ENCODE results near the gene NSMF. TPM values are rescaled to one million over a fixed set of nuclear protein-coding genes. Genes with fewer than 3 reads are reported as not detected.
"Not testable (repeated sequence)": the region's sequence is repeated elsewhere in the genome, so short reads cannot be mapped to it uniquely, and the experiment has no call there.

NSMF gene
- total RNA-seq, 2 donors from 2014 or later: 12.0 to 61.3 TPM

DNA sequence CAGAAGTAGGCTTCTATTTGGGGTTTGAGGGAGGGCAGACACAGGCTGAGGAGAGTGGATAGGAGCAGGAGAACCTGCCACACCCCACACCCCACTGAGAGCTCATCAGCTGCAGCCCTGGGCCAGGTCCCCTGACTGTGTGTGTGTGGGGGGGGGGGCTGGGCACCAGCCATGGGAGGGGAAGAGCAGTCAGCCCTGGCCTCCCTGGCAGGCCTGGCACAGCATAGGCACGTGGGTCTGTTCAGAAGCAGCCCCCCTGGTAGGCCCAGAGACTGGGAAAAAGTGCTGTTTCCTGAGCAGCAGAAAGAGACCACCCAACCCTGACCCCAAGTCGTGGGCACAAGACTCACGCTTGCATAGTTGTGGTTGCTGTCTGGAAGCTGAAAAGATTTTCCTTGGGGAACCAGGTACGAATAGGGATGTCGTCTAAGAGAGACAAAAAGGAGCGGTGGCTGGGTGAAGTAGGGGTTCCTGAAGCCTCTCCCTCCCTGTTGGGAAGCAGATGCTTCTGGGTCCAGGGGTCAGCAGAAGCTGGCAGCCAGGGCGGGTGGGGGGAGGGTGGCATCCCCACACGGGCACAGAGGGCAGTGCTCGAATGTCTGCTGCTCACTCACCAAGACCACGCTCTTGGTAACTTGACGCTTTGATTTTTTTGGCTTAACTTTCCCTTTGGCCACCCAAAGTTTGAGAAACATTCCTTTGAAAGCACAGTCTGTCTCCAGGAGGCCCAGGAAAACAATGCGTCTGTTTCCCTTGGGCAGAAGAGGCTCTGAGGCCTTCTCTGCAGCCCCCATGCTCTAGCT, 2.9 kb downstream of the NSMF start:
- Mint-ChIP-seq H3K9me3 (no peaks in the 10 kb centered on the region), H3K27ac (no peak overlapping the region), H3K36me3 (no peaks in the 10 kb centered on the region)
- peak; percentile 1 to 48 for DNase-seq (ENCODE audit: low spot score in 2 of 2)
- no peak for ATAC-seq

DNA sequence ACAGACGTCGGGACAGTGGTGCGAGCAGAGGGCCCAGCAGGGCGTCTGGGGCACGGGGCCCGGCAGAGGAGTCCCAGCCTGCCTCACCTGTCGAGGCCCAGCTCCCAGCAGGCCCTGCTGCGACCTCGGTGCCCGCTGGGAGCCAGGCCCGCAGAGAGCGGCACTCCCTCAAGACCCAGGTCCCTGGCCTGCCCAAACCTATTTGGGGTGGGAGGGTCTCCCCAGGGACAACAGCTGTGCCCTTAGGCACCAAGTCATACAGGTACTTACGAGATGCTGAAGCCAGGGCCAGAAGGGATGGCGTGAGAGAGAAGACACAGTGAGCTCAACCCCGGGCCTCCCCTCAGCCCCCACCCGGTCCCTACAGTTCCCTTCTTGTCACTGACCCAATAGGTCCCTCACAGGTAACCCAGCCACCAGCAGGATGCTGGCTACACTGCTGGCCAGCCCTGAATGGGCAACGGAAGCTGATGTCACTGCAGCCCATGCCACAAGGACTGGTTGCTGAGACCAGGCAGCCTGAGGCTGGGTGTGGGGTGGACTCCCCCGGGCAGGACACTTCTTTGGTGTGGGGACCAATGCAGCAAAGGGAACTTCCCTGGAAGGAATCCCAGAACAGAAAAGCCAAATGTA, 3.7 kb downstream of the NSMF start:
- no peaks in the 10 kb centered on the region for H3K36me3 Mint-ChIP-seq
- no peak for ATAC-seq
- peak; percentile 12 to 56 for DNase-seq (ENCODE audit: low spot score in 2 of 2)
- no peak overlapping the region for H3K27ac Mint-ChIP-seq
- H3K9me3 Mint-ChIP-seq: no peaks in the 10 kb centered on the region

GRCh38 chr9:137454597-137455358, 4.4 kb downstream of the NSMF start:
- no peaks in the 10 kb centered on the region for H3K36me3 Mint-ChIP-seq
- no peak overlapping the region for H3K27ac Mint-ChIP-seq
- ATAC-seq (no peak), DNase-seq (ENCODE audit: low spot score in 2 of 2) (peak; percentile 7 to 56)
- no peaks in the 10 kb centered on the region for H3K9me3 Mint-ChIP-seq

GRCh38 chr9:137454145-137454596, 5.0 kb downstream of the NSMF start:
- H3K27ac Mint-ChIP-seq: no peak overlapping the region
- no peaks in the 10 kb centered on the region for H3K36me3 Mint-ChIP-seq
- ATAC-seq (peak; percentile 15 to 52), DNase-seq (ENCODE audit: low spot score in 2 of 2) (peak; percentile 59 to 61)
- H3K9me3 Mint-ChIP-seq: no peaks in the 10 kb centered on the region

GRCh38 chr9:137453643-137454081, 5.5 kb downstream of the NSMF start:
- ATAC-seq: peak; percentile 58 to 85
- peak; percentile 59 to 72 for DNase-seq (ENCODE audit: low spot score in 2 of 2)
- no peaks in the 10 kb centered on the region for H3K36me3 Mint-ChIP-seq
- H3K9me3 Mint-ChIP-seq: no peaks in the 10 kb centered on the region
- H3K27ac Mint-ChIP-seq: no peak overlapping the region

DNA sequence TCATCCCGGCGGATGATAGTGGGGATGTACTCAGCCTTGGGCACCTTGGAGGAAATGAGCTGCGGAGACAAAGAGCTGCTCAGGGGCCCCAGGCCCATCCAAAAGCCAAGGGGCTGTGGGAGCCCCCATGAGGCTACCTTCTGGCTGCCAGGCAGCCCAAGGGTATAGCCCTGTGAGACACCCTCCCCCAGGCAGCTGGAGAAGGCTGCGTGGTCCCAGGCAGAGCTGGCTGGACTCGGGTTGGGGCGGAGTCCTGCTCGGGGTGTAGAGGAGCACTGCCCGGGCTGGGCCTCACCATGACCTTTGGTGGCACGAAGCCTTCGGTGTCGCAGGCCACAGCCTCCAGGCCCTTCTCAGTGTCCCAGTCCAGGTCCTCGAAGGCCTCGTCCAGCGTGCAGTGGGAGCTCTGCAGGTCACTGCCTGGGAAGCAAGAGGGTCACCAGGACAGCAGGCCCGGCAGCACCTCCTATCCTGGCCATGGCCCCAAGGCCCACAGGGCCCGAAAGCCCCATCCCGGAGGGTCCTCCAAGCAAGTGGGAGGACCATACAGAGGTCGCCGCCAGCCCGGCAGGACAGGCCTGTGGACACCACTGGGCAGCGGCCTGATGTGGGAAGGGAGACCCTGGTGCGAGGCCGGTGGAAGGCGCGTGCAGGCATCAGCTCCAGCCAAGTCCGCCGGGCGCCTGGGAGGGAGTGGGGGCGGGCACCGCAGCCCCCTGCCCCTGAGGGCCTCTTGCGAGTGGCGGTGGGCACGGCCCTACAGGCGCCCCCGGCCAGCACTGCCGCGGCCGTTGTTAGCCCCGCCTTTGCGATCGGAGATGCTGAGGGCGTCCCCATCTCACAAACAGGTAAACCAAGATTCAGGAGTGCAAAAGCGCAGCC, 6.1 kb downstream of the NSMF start:
- ATAC-seq: no peak

DNA sequence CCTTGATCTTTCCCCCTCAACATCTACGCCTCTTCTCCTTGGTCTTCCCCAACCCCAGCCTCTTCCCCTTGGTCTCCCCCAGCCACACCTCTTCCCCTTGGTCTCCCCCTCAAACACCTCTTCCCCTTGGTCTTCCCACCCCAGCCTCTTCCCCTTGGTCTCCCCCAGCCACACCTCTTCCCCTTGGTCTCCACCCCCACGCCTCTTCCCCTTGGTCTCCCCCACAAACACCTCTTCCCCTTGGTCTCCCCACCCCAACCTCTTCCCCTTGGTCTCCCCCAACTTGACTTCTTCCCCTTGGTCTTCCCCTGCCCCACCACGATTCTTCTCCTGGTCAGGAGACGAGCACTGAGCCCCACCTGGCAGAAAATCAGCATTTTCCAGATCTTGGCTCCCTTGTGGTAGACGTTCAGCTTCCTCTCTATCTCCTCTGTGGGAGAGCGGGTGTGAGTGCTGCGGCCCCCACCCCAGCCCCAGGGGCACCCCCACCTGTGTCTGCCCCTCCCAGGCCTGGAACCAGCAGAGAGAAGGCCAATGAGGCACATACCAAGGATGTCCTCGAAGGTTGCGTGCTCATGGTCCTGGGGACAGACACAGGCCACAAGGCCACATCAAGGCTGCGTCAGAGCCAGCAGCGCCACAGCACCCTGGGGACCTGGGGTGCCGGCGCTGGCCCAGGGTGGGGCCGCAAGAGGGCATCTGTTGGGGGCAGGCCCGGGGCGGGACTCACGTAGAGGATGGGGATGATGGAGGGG, 7.0 kb downstream of the NSMF start:
- ATAC-seq (no peak), DNase-seq (ENCODE audit: low spot score in 2 of 2) (peak in 1 of 2 donors; percentile 55)
- no peaks in the 10 kb centered on the region for H3K36me3 Mint-ChIP-seq
- H3K27ac Mint-ChIP-seq: no peak overlapping the region
- H3K9me3 Mint-ChIP-seq: no peaks in the 10 kb centered on the region

More for the DNA sequence above, 6.1 kb downstream of the NSMF start:
- no peaks in the 10 kb centered on the region for H3K36me3 Mint-ChIP-seq
- peak; percentile 3 to 58 for DNase-seq (ENCODE audit: low spot score in 2 of 2)
- H3K27ac Mint-ChIP-seq: no peak overlapping the region
- H3K9me3 Mint-ChIP-seq: no peaks in the 10 kb centered on the region

DNA sequence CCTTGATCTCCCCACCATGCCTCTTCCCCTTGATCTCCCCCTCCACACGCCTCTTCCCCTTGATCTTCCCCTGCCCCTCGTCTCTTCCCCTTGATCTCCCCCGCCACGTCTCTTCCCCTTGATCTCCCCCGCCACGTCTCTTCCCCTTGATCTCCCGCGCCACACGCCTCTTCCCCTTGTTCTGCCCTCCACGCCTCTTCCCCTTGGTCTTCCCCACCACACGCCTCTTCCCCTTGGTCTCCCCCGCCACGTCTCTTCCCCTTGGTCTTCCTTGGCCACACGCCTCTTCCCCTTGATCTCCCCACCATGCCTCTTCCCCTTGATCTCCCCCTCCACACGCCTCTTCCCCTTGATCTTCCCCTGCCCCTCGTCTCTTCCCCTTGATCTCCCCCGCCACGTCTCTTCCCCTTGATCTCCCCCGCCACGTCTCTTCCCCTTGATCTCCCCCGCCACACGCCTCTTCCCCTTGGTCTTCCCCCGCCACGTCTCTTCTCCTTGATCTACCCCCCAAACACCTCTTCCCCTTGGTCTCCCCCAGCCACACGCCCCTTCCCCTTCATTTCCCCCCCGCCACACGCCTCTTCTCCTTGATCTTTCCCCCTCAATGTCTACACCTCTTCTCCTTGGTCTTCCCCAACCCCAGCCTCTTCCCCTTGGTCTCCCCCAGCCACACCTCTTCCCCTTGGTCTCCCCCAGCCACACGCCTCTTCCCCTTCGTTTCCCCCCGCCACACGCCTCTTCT, 7.7 kb downstream of the NSMF start:
- not testable (repeated sequence) for H3K36me3 Mint-ChIP-seq; H3K27ac Mint-ChIP-seq; DNase-seq (ENCODE audit: low spot score in 2 of 2); ATAC-seq; H3K9me3 Mint-ChIP-seq

DNA sequence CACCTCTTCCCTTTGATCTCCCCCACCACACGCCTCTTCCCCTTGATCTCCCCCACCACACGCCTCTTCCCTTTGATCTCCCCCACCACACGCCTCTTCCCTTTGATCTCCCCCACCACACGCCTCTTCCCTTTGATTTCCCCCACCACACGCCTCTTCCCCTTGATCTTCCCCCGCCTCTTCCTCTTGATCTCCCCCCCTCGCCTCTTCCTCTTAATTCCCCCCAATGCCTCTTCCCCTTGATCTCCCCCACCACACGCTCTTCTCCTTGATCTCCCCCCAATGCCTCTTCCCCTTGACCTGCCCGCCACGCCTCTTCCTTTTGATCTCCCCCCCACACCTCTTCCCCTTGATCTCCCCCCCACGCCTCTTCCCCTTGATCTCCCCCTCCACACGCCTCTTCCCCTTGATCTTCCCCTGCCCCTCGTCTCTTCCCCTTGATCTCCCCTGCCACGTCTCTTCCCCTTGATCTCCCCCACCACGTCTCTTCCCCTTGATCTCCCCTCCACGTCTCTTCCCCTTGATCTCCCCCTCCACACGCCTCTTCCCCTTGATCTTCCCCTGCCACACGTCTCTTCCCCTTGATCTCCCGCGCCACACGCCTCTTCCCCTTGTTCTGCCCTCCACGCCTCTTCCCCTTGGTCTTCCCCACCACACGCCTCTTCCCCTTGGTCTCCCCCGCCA, 8.5 kb downstream of the NSMF start:
- DNase-seq (ENCODE audit: low spot score in 2 of 2); H3K27ac Mint-ChIP-seq; ATAC-seq; H3K9me3 Mint-ChIP-seq; H3K36me3 Mint-ChIP-seq: not testable (repeated sequence)

DNA sequence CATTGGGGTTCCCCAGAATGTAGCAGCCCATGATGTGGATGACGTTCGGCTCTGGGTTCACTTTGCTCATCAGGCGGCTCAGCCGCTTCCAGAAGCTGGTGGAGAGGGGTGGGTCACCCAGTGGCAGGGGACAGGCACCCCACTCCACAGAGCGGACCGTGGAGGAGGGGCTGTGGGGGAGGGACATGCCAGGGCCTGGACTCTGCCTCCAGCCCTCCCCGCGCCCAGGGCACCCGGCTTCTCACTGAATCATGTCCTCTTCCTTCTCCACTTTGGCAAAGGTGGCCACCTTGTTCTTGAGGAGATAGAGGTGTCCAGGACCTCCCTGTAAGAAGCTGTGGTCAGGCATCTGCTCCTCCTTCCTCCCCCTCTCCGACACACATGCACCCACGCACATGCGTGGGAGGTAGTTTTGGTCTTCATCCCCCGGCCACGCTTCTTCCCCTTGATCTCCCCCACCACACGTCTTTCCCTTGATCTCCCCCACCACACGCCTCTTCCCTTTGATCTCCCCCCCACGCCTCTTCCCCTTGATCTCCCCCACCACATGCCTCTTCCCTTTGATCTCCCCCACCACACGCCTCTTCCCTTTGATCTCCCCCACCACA, 9.1 kb downstream of the NSMF start:
- no peak for DNase-seq (ENCODE audit: low spot score in 2 of 2)
- no peak for ATAC-seq
- Mint-ChIP-seq H3K36me3 (no peaks in the 10 kb centered on the region), H3K27ac (peak overlapping the region in 1 of 2 donors; percentile 36), H3K9me3 (no peaks in the 10 kb centered on the region)

DNA sequence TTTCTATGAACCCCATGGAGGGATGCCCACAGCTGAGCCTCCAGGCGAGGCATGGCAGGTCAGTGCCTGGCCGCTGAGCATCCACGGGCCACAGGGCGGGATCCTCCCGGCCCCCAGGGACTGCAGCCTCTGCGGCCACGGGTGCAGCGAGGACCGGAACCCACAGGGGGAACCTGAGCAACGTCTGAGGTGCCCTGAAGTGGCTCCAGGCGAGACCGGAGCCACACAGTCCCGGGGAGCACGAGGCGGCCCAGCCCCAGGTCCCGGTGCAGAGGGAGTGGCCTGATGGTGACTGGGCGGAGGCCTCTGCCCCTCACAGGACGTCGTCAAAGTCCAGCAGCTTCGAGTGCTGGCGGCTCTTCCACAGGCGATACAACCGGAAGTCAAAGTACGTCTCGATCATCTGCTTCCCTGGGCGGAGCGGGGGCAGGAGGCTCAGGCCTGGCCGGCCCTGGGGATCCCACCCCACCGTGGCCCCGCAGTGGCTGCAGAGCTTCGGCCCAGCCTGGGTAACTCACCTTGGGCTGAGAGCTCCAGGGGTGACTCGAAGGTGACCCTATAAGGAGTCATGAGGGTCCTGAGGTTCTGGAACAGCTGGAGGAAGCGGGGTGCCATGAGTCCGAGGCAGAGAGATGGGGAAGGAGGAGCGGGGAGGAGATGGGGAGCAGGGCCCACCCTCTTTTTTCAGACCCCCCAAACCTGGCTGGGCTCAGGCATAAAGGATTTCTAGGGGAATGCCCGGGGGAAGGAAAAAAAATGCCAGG, 9.9 kb downstream of the NSMF start:
- no peaks in the 10 kb centered on the region for H3K9me3 Mint-ChIP-seq
- no peak overlapping the region for H3K27ac Mint-ChIP-seq
- ATAC-seq (no peak), DNase-seq (ENCODE audit: low spot score in 2 of 2) (no peak)
- H3K36me3 Mint-ChIP-seq: no peaks in the 10 kb centered on the region

DNA sequence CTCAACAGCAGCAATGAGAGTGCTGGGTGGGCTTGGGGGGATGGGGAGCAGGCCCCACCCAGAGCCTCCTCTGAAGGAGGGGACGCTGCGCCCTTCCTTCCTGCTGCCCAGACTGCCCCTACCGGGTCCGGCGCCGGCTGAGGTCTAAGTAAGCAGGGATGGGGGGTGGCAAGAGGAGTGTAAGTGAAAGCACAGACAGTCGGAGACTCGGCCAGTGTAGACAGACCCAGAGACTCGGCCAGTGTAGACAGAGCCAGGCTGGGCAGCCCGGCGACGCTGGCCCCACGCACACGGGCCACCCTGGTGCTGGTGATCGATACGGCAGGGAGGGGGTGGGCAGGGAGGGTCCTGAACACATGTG, 10.6 kb downstream of the NSMF start:
- no peaks in the 10 kb centered on the region for H3K36me3 Mint-ChIP-seq
- no peaks in the 10 kb centered on the region for H3K9me3 Mint-ChIP-seq
- no peak for DNase-seq (ENCODE audit: low spot score in 2 of 2)
- no peak for ATAC-seq
- no peak overlapping the region for H3K27ac Mint-ChIP-seq

DNA sequence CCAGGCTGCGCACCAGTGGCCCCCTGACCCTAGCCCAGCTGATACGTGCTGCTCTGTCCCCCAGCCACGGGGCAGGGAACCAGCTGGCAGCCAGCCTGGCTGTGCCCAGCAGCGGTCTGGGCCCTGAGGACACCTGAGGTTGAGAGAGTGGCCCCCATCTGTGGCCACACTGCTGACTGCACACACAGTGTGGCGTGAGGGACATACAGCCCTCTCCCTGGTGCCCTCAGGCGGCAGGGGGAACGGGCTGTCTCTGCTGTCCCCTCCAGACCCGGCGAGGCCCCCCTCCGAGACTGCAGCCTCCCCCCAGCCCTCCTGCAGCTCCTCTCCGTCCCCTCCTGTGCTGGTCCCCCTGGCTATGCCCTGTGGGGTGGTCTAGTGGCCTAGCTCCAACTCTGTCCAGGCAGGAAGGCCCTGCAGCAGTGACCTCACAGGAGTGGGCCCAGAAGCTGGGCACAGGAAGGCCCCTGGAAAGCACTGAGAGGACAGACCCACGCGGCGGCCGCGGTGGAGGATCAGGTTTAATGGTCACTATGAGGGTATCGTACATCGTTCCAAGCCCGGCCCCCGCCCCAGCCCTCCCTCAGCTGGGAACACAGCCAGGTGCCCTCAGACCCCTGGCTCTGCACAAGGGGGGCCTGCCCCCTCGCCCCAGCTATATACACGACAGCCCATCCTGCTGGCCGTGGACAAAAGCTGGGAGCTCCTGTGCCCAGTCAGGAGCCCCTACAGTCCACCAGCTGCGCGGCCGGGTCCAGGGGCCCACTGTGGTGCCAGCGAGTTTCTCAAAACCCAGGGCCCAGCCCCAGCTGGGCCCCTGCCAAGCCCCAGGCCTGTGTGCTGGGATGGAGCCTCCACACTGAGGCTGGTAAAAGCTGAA, 11.2 kb downstream of the NSMF start:
- no peaks in the 10 kb centered on the region for H3K9me3 Mint-ChIP-seq
- H3K27ac Mint-ChIP-seq: no peak overlapping the region
- no peaks in the 10 kb centered on the region for H3K36me3 Mint-ChIP-seq
- DNase-seq (ENCODE audit: low spot score in 2 of 2) (no peak), ATAC-seq (no peak)
